ENCODE measurements around the gene LSM12.

The LSM12 gene

GRCh38 chr17:44079877-44080821 is 13.7 kb upstream of the LSM12 start:
- TF ChIP-seq, protein P1, sequence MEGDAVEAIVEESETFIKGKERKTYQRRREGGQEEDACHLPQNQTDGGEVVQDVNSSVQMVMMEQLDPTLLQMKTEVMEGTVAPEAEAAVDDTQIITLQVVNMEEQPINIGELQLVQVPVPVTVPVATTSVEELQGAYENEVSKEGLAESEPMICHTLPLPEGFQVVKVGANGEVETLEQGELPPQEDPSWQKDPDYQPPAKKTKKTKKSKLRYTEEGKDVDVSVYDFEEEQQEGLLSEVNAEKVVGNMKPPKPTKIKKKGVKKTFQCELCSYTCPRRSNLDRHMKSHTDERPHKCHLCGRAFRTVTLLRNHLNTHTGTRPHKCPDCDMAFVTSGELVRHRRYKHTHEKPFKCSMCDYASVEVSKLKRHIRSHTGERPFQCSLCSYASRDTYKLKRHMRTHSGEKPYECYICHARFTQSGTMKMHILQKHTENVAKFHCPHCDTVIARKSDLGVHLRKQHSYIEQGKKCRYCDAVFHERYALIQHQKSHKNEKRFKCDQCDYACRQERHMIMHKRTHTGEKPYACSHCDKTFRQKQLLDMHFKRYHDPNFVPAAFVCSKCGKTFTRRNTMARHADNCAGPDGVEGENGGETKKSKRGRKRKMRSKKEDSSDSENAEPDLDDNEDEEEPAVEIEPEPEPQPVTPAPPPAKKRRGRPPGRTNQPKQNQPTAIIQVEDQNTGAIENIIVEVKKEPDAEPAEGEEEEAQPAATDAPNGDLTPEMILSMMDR (IDR thresholded peaks at IDR 0.05; ENCODE audit: borderline replicate concordance, insufficient read depth, low read depth, low read length), result no peak

DNA sequence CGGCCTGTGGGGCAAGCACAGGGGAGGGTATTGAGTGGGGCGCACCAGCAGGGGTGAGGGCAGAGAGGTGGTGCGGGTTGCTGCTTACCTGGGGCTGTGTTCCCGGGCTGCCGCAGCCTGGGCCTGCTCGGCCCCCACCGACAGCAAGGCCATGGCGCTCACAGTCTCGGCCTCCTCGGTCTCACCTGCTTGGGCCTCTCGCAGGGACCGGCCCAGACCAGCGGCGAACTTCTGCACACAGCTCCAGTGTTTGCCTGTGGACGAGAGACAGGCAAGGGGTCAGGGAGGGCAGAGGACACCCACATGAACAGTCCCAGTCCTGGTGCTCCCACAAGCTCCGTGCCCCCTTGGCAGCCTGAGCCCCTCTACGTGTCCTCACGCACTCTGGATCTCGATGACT is 11.9 kb upstream of the LSM12 start:
- TF ChIP-seq, protein P1 (IDR thresholded peaks at IDR 0.05; ENCODE audit: borderline replicate concordance, insufficient read depth, low read depth, low read length), result no peak
- H3K4me3 ChIP-seq (ENCODE audit: low read depth, low read length), result no peak overlapping the region

More at GRCh38 chr17:44079877-44080821, 13.7 kb upstream of the LSM12 start:
- no peak overlapping the region for H3K4me3 ChIP-seq (ENCODE audit: low read depth, low read length)

GRCh38 chr17:44077595-44077909 is 11.1 kb upstream of the LSM12 start:
- TF ChIP-seq, protein P1 (IDR thresholded peaks at IDR 0.05; ENCODE audit: borderline replicate concordance, insufficient read depth, low read depth, low read length), result no peak

GRCh38 chr17:44076716-44077594 is 10.5 kb upstream of the LSM12 start:
- H3K4me3 ChIP-seq (ENCODE audit: low read depth, low read length), result no peak overlapping the region
- TF ChIP-seq, protein P1 (IDR thresholded peaks at IDR 0.05; ENCODE audit: borderline replicate concordance, insufficient read depth, low read depth, low read length), result no peak

More at GRCh38 chr17:44077595-44077909, 11.1 kb upstream of the LSM12 start:
- H3K4me3 ChIP-seq (ENCODE audit: low read depth, low read length), result no peak overlapping the region

GRCh38 chr17:44075598-44076293 is 9.3 kb upstream of the LSM12 start:
- TF ChIP-seq, protein P1 (IDR thresholded peaks at IDR 0.05; ENCODE audit: borderline replicate concordance, insufficient read depth, low read depth, low read length), result no peak
- no peak overlapping the region for H3K4me3 ChIP-seq (ENCODE audit: low read depth, low read length)

DNA sequence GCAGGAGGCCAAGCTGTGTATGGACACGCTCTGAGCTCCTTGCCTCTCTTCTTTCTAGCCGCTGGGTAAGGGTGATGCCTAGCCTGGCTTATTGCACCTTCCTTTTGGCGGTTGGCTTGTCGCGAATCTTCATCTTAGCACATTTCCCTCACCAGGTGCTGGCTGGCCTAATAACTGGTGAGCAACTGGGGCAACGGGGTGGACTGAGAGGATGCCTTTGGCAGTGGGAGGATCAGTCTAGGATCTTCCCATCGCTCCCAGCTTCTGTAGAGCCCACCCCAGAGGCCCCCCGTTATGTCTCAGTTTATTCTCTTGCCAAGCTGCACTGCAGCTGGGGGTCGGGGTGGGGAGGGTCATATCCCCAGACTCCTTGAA is 8.4 kb upstream of the LSM12 start:
- TF ChIP-seq, protein P1 (IDR thresholded peaks at IDR 0.05; ENCODE audit: borderline replicate concordance, insufficient read depth, low read depth, low read length), result no peak
- no peak overlapping the region for H3K4me3 ChIP-seq (ENCODE audit: low read depth, low read length)
